Measurements from ENCODE around the gene GABRA4.

Gene GABRA4

DNA sequence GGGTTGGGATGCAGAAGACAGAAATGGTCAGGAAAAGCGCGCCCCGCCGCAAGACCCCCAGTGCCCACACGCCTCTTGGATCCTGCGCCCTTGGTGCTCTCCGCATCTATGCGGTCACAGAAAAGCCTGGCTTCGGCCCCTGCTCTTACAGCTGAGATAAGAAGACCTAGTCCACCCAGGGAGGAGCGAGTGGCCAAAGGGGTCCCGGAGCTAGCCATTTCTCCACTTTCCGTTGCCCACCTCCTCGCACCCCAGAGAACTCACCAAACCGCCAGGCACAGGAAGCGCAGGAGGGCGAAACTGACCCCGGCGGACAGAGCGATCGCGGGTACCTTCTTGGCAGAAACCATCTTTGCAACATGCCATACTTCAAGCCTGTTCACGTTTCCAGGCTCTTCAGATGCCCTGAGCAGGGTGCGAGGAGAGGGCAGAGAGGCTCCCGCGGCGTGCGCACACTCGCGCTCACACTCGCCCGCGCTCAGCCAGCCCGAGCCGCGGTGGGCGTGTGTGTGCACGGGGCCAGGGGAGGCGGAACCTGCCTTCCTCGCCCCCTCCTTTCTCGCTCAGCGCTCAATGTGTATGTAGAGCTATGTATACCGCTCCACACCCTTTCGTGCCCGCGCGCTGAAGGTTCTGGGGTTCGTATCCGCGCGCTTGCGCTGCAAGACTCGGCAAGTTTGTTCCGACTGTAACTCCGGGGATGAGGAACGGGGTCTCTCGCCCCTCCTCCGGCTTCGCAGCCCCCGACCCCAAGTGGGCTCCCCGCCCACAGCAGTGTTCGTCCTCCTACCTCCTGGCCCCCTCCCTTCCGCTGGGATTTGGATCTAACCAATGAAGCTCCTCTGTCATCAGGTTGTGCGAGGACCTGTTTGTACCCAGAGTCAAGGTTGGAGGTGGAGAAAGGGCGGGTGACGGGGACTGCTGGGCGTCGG lies at the start of gene GABRA4:
GABRA4 (minus strand) TSS at position 507 of the 932 bp plus-strand sequence; CDS start at position 350, 157 bp downstream.
- DNase-seq, result no peak

- no peak for DNase-seq
Measured at GRCh38 chr4:47040828-47041227, 47.4 kb upstream of the GABRA4 start.

DNA sequence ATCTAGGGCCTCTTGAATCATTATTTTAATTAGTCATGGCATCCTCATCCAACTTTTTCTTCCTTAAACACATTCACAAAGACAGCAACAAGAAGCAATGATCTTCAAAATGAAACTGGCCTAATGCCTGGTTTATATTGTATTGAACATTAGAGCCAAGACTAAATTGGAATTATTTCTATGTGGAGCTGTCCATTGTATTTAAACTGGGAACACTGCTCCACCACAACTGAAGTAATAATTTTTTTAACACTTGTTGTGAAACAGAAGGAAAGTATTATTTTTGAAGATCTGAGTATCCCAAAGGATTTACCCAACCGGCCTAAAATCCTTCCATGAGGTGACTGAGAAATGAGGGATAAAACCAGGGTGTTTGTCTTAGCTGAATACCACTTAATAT lies 44.9 kb upstream of the GABRA4 start:
- DNase-seq, result no peak

- DNase-seq, result peak; percentile 47 to 88
Measured at GRCh38 chr4:47032405-47033106, 39.2 kb upstream of the GABRA4 start.

- peak in 1 of 2 experiments; percentile 62 for DNase-seq
Measured at GRCh38 chr4:47031751-47032404, 38.5 kb upstream of the GABRA4 start.

DNA sequence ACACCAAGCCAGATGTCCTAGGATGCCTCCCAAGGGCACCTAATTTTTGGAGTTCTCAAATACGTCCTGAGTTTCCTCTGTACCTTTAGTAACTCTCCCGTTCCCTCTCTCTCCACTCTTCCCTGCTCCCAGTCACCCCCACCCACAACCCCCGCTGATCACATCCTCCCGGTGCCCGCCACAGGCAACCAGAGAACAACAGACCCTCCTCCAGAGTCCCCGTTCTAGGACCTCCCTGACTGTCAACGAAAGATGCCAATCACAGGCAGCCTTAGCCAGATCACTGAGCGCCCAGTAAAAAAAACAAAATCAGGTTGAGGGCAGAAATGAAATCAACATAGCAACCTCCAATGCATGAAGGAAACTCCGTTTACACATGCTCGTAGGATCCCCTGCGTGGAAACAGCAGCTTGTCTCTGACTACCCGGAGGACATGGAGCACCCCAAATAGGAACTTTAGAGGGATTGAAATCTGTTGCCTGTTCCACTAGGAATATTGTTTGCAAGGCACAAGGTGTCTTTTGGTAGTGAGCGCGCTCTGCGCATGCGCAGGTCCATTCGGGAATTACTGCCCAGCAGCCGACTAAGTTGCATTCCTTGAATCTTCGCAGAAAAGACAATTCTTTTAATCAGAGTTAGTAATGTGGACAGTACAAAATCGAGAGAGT lies 37.8 kb upstream of the GABRA4 start, which contains the start of gene GABRB1:
GABRB1 (plus strand) TSS at position 557 of the 668 bp plus-strand sequence.
- peak in 1 of 2 experiments; percentile 32 for DNase-seq

- DNase-seq, result no peak
Measured at GRCh38 chr4:47017494-47017893, 24.1 kb upstream of the GABRA4 start.

GRCh38 chr4:47017081-47017480 lies 23.7 kb upstream of the GABRA4 start:
- DNase-seq, result no peak

DNA sequence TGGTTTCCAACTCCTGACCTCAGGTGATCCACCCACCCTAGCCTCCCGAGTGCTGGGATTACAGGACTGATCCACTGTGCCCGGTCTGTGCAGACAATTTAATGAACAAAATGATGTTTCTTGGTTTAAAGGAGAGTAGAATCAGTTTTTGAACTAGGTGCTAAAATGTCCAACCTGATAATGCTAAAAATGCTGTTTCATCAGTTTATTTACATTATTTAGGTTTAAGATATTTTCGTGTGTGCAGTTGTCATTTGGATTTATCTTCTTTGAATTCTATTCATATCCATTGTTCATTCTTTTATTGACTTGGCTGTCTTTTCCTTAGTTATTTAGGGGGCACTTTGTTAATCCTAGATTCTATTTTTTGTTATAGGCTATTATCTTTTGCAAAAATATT lies 20.0 kb upstream of the GABRA4 start:
- no peak for DNase-seq

- no peak for DNase-seq
Measured at GRCh38 chr4:47012676-47013075, 19.3 kb upstream of the GABRA4 start.

DNA sequence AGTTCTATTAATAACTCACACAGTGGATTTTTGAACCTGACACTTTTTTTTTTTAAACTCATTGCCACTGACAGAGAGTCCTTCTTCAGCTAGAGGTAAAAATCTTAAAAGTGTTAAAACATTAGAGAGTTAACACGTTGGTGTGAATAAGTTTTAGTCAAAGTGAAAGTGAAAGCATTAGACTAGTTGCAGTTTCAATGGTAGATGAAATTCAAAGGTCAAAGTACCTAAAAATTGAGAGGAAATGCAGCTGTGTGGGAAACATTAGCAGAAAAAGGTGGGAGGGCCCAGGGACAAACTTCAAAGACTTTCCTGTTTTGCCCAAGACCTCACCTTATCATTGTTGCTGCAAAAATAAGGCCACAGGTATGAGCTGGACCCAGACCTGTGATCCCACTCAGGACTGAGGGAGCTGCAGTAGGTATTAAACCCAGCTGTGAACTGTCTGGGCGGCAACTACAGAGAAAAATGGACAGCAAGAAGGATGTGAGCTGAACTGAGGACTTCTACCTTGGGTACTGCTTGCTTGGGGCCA lies 17.6 kb upstream of the GABRA4 start:
- DNase-seq, result no peak

DNA sequence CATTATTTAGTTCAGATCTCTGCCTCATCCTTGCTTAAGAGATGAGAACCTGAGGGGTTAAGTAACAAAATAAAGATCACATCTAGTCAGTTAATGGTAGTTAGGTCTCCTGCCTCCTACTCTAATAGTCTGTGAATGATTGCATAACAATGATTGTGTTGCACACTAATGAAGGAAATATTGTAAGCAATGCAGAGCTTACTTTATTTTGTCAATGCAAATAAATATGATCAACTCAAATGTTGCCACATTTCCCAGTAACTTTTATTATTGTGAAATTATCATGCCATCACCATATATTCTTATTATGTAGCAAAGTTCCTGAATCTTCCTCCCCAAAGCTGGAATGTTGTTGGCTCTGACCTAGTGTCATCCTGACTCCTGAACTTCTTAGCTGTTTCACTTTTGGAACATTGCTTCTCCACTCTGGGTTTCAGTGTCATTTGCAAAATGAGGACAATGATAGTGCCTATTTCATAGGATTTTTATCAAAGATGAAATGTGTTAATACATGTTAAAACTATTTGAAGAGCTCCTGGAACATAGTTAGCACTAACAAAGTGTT lies 17.0 kb upstream of the GABRA4 start:
- no peak for DNase-seq

- DNase-seq, result peak in 1 of 2 experiments; percentile 10
Measured at GRCh38 chr4:47002580-47002979, 9.2 kb upstream of the GABRA4 start.

DNA sequence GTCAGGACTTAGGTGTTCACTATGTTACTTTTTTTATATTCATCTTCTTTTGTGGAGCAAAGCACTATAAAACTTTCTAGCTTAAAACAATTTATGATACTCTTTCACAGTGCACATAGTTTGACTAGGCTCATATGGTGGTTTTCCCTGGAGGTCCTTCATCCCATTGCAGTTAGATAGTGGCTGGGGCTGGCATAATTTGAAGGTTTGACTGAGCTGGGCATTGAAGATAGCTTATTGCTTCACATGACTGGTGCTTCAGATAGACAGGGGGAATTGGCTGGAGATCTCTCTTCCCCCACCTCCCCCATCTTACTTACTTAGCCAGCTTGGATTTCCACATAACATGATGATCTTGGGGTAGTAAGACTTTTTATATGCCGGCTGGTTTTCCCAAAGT lies 7.0 kb upstream of the GABRA4 start:
- DNase-seq, result no peak

DNA sequence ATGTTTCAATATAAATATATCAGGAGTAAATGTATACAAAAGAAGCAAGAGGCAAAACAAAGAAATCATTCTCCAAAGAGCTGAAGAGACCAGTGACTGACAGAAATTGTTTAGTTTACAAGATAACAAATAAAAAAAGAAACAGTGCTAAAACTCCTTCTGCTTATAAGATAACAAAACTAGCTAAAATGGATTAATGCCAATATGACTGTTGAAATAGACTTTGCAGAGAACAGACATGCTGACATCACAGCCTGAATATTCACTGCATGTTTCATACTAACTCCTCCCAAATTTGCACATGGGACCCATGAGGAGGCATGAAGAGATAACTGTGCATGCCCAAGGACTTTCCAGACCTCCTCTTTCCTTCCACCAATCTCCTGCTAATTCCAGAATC lies 6.2 kb upstream of the GABRA4 start:
- no peak for DNase-seq

DNA sequence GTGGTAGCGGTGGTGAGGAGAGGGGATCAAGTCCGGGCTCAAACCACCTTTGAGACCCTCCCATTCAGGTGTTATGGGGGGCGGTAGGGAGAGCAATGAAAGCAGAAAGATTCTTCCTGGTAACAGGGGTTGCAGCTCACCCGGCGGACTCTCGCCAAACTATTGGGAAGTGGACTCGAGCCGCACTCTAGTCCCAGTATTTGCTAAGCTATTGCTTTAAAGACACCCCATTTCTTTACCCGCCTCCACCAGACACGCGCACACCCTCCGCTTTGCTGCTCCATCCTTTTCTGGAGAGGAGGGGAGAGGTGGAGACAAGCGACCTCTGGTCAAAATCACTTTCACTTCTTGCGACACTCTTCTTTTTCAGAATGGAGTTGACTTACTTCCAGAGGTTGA lies 625 bp upstream of the GABRA4 start:
- no peak for DNase-seq

DNA sequence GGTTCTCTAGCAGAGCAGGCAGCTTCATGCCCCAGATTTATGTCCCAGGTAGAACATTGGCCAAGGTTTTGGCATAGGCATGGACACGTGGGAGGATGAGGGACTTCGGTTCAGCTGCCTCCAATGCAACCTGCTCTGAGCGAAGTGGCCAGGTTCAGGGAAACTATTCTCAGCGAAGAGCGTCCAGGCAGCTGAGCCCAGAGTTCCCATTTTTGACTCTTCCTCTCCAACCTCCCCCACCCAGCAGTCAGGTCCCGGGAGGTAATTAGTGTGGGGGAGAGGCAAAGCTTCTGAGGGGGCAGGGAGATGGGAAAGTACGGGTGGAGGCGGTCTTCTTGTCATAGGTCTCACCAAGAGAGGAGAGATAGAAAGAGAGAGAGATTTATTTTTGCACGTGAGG lies 1.0 kb downstream of the GABRA4 start:
- no peak for DNase-seq

DNA sequence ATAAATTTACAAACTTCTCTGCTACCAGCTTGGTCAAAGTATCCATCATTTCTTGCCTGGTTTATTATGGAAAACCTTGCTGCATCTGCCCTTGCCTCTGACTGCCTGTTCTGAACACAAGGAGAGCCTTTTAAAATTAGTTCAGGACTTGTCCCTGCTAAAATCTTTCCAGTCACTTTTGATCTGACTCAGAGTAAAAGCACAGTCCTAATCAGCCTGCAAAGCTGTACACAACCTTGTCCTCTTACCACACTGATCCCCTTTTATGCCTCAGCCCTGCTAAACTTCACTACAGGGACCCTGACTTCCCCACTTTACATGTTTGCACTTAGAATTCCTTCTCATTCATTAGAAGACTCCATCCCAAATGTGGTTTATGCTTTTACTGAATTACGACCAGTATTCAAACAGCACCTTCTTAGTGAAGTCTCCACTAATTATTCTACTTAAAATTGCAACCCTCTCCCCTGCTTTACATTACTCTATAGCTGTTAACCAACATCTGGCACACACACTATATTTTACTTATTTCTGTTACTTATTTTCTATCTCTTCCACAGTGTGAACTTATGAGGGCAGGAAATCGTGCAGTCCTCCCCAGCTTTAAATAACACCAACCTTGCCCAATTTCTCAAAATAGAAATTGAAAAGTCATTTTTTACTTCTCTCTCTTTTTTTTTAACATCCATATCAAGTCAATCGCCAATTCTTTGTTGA lies 6.3 kb downstream of the GABRA4 start:
- DNase-seq, result no peak

GRCh38 chr4:46984781-46985180 lies 8.6 kb downstream of the GABRA4 start:
- DNase-seq, result no peak

- no peak for DNase-seq
Measured at GRCh38 chr4:46980851-46981250, 12.5 kb downstream of the GABRA4 start.

DNA sequence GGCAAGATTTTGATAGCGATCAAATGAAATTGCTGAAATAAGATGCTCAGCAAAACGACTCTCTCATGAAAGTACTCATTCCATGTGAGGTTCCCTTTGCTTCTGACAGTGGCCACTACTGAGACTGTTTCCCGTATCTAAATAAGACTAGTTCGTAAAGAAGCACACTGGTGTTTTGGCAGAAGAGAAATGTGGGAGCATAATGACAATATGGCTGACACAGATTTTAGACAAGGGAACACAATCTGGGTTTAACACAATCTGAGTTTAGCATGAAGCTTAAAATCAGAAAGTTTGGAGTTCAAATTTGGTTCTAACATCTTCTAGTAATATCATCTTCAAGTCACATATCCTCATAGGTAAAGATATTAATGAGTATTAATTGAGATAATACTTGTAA lies 13.7 kb downstream of the GABRA4 start:
- DNase-seq, result no peak

- no peak for DNase-seq
Measured at GRCh38 chr4:46979283-46979682, 14.1 kb downstream of the GABRA4 start.
